Neural crest cell (in vitro differentiated cells): ENCODE measurements around the gene IL12RB1. TPM values are rescaled to one million over a fixed set of nuclear protein-coding genes. Genes with fewer than 3 reads are reported as not detected.
A peak's percentile ranks its signal among the peaks of the same experiment; 100 is the strongest.

Experiments used
- DNase-seq: peaks from one replicate; pipeline ENCODE4 v3.0.0; 2021; ENCODE audit warnings: low read depth, mixed read lengths, low spot score
- H3K27ac Mint-ChIP-seq: one replicate; pipeline ENCODE4 v1.8.0; 2021; ENCODE audit warnings: mild to moderate bottlenecking, mixed read lengths; ENCODE audit not compliant: unreplicated experiment
- H3K27me3 Mint-ChIP-seq: 2 replicates; pipeline ENCODE4 v1.8.0; 2021; ENCODE audit warnings: low read depth, mild to moderate bottlenecking, mixed read lengths
- H3K36me3 Mint-ChIP-seq: 2 replicates; pipeline ENCODE4 v1.8.0; 2021; ENCODE audit warnings: low read depth, mild to moderate bottlenecking, mixed read lengths
- H3K4me1 Mint-ChIP-seq: 2 replicates; pipeline ENCODE4 v1.8.0; 2021; ENCODE audit warnings: mixed read lengths
- H3K4me3 Mint-ChIP-seq: one replicate; pipeline ENCODE4 v1.8.0; 2021; ENCODE audit warnings: mild to moderate bottlenecking, mixed read lengths
- H3K9me3 Mint-ChIP-seq: 2 replicates; pipeline ENCODE4 v1.8.0; 2021; ENCODE audit warnings: mixed read lengths
- total RNA-seq: library from RNA; stranded (reverse); gene quantifications from 2 replicates; pipeline ENCODE4 v1.2.1, GENCODE V29; 2021
- TF ChIP-seq, protein P1 (sequence below): fragments of 200-600 bp; sonication (generic); conservative IDR thresholded peaks from 2 replicates; pipeline ENCODE4 v1.5.0; 2021; ENCODE audit warnings: antibody characterized with exemption, mild to moderate bottlenecking

IL12RB1 gene
- total RNA-seq, 1 donor from 2014 or later = not detected

DNA sequence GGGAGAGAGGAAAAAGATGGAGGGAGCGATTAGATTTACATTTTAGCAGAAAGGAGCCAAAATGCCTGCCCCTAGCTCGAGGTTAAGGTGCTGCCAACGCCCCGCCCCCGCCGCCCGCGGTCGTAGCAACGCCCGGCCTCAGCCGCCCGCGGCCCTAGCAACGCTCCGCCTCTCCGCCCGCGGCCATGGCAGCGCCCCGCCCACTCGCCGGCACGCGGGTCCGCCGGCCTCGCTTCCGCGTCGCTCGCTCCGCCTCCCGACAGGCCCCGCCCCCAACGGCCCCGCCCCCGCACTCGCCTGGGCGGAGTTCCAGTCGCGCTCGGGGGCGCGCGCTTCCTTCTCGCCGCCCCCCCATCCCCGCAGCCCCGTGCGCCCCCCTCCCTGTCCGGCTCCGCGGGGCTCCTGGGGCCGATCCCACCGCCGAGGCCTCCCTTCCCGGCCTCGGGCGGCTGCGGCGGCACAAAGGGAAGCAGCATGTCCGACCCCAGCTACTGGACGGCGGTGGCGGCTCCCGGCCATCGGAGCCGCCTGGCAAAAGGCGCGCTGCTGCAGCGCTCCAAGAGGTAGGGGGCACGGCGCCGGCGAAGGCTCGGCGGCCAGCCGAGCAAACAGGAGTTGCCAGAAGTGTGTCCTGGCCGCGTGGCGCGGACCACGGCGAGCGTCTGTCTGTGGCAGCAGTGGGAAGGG, 31.1 kb upstream of the IL12RB1 start:
- Mint-ChIP-seq H3K4me3 (peak overlapping the region; percentile 84), H3K9me3 (no peaks in the 10 kb centered on the region), H3K27me3 (no peaks in the 10 kb centered on the region), H3K4me1 (peaks cover 28% of the 10 kb centered on the region), H3K27ac (peak overlapping the region; percentile 50), H3K36me3 (no peaks in the 10 kb centered on the region)
- TF ChIP-seq, protein P1, sequence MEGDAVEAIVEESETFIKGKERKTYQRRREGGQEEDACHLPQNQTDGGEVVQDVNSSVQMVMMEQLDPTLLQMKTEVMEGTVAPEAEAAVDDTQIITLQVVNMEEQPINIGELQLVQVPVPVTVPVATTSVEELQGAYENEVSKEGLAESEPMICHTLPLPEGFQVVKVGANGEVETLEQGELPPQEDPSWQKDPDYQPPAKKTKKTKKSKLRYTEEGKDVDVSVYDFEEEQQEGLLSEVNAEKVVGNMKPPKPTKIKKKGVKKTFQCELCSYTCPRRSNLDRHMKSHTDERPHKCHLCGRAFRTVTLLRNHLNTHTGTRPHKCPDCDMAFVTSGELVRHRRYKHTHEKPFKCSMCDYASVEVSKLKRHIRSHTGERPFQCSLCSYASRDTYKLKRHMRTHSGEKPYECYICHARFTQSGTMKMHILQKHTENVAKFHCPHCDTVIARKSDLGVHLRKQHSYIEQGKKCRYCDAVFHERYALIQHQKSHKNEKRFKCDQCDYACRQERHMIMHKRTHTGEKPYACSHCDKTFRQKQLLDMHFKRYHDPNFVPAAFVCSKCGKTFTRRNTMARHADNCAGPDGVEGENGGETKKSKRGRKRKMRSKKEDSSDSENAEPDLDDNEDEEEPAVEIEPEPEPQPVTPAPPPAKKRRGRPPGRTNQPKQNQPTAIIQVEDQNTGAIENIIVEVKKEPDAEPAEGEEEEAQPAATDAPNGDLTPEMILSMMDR = peak; percentile 20
- peak; percentile 91 for DNase-seq

DNA sequence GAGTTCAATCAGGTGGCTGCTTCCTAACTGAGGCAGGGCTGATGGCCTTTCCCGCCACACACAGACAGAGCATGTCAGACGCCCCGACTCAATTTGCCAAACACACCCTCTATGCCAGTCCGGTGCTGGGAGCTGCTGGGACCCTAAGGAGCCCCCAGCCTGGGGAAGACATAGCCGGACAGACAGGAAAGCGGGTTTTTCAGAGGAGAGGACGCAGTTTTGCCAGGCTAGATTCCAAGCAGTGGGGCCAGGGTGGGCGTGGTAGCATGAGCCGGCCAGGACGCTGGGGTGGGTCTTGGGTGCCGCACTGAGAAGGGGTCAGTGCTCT, 30.6 kb upstream of the IL12RB1 start:
- Mint-ChIP-seq H3K36me3 (no peaks in the 10 kb centered on the region), H3K9me3 (no peaks in the 10 kb centered on the region), H3K4me1 (peaks cover 28% of the 10 kb centered on the region), H3K4me3 (peak overlapping the region; percentile 82), H3K27me3 (no peaks in the 10 kb centered on the region), H3K27ac (no peak overlapping the region)
- DNase-seq = no peak
- TF ChIP-seq, protein P1 = no peak

DNA sequence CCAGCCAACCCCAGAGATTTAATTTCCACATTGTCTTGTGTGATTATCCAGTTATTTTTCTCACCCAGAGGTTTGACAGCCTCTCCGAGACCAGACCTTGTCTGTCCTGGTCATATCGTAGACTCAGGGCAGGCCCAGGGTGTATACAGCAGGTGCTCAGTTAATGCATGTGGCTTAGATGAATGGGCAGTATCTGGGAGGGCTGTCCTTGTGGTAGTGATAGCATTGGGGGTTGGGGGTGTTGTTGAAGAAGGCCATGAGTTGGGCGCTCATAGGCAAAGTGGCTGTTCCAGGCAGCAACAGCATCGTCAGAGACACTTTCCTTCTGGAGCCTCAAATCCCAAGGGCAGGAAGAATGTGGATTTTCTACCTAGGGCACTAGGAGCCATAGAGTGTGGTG, 27.7 kb upstream of the IL12RB1 start:
- DNase-seq = no peak
- peaks cover 22% of the 10 kb centered on the region for H3K4me1 Mint-ChIP-seq
- no peaks in the 10 kb centered on the region for H3K36me3 Mint-ChIP-seq
- H3K27ac Mint-ChIP-seq = no peak overlapping the region
- H3K4me3 Mint-ChIP-seq = peak overlapping the region; percentile 70
- TF ChIP-seq, protein P1 = no peak
- peaks cover 10% of the 10 kb centered on the region for H3K27me3 Mint-ChIP-seq
- H3K9me3 Mint-ChIP-seq = no peaks in the 10 kb centered on the region

DNA sequence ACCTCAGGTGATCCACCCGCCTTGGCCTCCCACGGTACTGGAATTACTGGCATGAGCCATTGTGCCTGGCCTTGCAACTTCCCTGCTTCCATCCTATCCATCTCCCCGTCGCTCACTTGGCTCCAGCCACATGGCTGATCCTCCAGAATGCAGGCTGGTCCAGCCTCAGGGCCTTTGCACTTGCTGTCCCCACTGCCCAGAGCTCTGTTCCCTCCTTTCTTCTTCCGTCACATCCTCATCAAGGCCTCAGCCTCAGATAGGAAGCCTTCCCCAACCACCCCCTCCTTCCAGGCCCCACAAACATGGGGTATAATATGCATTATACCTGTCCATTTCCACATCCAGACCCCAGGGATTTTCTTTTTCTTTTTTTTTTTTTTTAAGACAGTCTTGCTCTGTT, 27.1 kb upstream of the IL12RB1 start:
- DNase-seq = no peak
- no peaks in the 10 kb centered on the region for H3K9me3 Mint-ChIP-seq
- no peak overlapping the region for H3K27ac Mint-ChIP-seq
- peaks cover 22% of the 10 kb centered on the region for H3K4me1 Mint-ChIP-seq
- no peak overlapping the region for H3K4me3 Mint-ChIP-seq
- TF ChIP-seq, protein P1 = no peak
- H3K36me3 Mint-ChIP-seq = no peaks in the 10 kb centered on the region
- H3K27me3 Mint-ChIP-seq = peaks cover 16% of the 10 kb centered on the region

DNA sequence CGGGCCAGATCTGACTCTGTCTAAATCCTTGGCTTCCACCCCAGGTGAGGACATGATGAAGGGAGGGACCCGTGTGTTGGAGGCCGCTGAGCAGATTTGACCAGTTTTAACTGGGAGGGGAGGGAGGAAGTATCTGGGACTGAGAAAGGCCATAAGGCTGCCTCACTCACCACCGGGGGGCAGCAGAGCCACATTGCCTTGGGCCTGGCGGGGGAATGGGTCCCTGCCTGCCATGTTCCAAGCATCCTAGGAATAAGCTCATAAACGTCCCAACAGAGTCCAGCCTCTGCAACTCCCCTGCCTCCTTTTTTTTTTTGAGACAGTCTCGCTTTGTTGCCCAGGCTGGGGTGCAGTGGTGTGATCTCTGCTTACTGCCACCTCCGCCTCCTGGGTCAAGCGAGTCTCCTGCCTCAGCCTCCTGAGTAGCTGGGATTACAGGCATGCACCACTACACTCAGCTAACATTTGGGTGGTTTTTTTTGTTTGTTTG, 26.3 kb upstream of the IL12RB1 start:
- peak overlapping the region; percentile 75 for H3K4me3 Mint-ChIP-seq
- H3K4me1 Mint-ChIP-seq = peaks cover 19% of the 10 kb centered on the region
- H3K27ac Mint-ChIP-seq = no peak overlapping the region
- H3K36me3 Mint-ChIP-seq = no peaks in the 10 kb centered on the region
- DNase-seq = peak; percentile 95
- TF ChIP-seq, protein P1 = peak; percentile 89
- peaks cover 22% of the 10 kb centered on the region for H3K27me3 Mint-ChIP-seq
- no peaks in the 10 kb centered on the region for H3K9me3 Mint-ChIP-seq
